ENCODE results near the gene HSPA1A. TPM values are rescaled to one million over a fixed set of nuclear protein-coding genes. Genes with fewer than 3 reads are reported as not detected.

Gene HSPA1A
- total RNA-seq, 1 experiment from 2014 or later: 20.3 TPM

DNA sequence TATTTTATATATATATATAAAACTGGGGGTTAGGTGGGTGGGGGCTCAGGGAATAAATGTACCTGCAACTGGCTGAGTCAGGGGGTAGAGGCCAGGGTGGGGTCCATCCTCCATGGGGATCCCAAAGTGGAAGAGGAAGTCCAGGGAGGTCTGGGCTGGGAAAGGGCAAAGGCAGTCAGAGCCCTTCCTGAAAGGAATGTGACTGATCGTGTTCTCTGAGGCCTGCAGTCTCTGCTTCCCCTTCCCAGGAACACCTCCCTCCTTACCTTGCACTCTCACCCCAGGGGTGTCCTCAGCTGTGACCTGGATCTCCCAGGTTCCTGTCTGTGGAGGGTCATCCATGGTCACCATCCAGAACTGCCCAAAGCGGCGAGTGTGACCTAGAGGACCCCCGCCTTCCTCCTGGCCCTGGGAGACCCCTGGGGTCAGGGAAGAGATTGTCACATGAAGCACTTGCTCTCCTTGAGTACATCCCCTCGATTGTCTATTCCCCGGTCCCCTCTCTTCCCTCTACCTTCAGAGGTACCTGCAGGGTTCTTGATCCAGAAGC is 48.2 kb upstream of the HSPA1A start:
- ChIA-PET CTCF (no interaction called here), POLR2A (no interaction called here)
- no peak for DNase-seq (ENCODE audit: unreplicated experiment)
- TF ChIP-seq, protein P1, sequence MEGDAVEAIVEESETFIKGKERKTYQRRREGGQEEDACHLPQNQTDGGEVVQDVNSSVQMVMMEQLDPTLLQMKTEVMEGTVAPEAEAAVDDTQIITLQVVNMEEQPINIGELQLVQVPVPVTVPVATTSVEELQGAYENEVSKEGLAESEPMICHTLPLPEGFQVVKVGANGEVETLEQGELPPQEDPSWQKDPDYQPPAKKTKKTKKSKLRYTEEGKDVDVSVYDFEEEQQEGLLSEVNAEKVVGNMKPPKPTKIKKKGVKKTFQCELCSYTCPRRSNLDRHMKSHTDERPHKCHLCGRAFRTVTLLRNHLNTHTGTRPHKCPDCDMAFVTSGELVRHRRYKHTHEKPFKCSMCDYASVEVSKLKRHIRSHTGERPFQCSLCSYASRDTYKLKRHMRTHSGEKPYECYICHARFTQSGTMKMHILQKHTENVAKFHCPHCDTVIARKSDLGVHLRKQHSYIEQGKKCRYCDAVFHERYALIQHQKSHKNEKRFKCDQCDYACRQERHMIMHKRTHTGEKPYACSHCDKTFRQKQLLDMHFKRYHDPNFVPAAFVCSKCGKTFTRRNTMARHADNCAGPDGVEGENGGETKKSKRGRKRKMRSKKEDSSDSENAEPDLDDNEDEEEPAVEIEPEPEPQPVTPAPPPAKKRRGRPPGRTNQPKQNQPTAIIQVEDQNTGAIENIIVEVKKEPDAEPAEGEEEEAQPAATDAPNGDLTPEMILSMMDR (IDR thresholded peaks at IDR 0.05; ENCODE audit: unreplicated experiment): no peak
- no peaks in the 10 kb centered on the region for H3K27me3 Mint-ChIP-seq (ENCODE audit: insufficient read depth, unreplicated experiment)
- intact Hi-C loops (cut with micrococcal nuclease): no loop called here
- H3K27ac Mint-ChIP-seq (ENCODE audit: low read depth, unreplicated experiment): no peak overlapping the region
- BruUV-seq (replicated peaks): no TSS peak
- no peaks in the 10 kb centered on the region for H3K4me1 Mint-ChIP-seq (ENCODE audit: insufficient read depth, unreplicated experiment)
- H3K9me3 Mint-ChIP-seq (ENCODE audit: unreplicated experiment): no peaks in the 10 kb centered on the region
- H3K36me3 Mint-ChIP-seq (ENCODE audit: insufficient read depth, unreplicated experiment): no peaks in the 10 kb centered on the region
- H3K4me3 Mint-ChIP-seq (ENCODE audit: unreplicated experiment): no peak overlapping the region

DNA sequence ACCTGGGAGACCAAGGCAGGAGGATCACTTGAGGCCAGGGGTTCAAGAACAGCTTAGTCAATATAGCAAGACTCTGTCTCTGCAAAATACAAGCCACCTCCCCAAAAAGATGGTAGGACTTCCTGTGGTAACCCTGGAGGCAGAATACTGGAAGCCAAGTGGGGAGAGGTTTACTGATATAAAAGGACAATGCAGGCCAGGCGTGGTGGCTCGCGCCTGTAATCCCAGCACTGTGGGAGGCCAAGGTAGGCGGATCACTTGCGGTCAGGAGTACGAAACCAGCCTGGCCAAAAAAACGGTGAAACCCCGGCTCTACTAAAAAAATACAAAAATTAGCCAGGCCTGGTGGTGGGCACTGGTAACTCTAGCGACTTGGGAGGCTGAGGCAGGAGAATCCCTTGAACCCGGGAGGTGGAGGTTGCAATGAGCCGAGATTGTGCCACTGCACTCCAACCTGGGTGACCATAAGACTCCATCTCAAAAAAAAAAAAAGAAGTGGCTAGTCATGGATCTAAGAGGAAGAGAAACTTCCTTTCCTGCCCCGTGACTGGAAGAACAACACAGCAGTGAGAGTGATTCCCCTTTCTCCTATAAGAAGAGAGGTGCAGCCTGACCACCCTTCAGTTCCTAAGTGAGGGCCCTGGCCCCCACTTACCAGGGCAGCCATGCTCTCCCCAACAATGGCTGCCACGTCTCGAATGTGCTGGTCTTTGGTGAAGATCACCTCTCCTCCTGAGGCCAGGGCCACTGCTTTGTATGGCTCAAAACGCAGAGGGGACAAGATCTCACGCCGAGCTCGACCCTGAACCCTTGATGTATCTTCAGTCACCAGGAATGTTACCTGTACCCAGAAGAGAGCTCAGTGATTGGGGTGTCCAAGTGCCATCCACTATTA is 46.7 kb upstream of the HSPA1A start:
- H3K4me1 Mint-ChIP-seq (ENCODE audit: insufficient read depth, unreplicated experiment): peaks cover 5% of the 10 kb centered on the region
- no peaks in the 10 kb centered on the region for H3K27me3 Mint-ChIP-seq (ENCODE audit: insufficient read depth, unreplicated experiment)
- no peak overlapping the region for H3K4me3 Mint-ChIP-seq (ENCODE audit: unreplicated experiment)
- TF ChIP-seq, protein P1 (IDR thresholded peaks at IDR 0.05; ENCODE audit: unreplicated experiment): no peak
- no peaks in the 10 kb centered on the region for H3K9me3 Mint-ChIP-seq (ENCODE audit: unreplicated experiment)
- no peaks in the 10 kb centered on the region for H3K36me3 Mint-ChIP-seq (ENCODE audit: insufficient read depth, unreplicated experiment)
- POLR2A ChIA-PET: interaction anchor here (0.7 kb wide), 1 partner anchor 29 kb away, joined by 3 read pairs; the partner anchor contains the start of gene MSH5
- no peak for DNase-seq (ENCODE audit: unreplicated experiment)
- intact Hi-C loops (cut with micrococcal nuclease): loop anchor here (1.0 to 2.0 kb wide), 2 partner anchors 40 to 87 kb away; partner anchors contain the start of genes DDAH2 and LY6G5C
- H3K27ac Mint-ChIP-seq (ENCODE audit: low read depth, unreplicated experiment): no peak overlapping the region
- CTCF ChIA-PET: interaction anchor here (0.5 to 2.2 kb wide), 13 partner anchors 10 to 88 kb away, joined by 3 to 19 read pairs (median 5); partner anchors contain the start of gene LY6G5C
- no TSS peak for BruUV-seq (replicated peaks)

DNA sequence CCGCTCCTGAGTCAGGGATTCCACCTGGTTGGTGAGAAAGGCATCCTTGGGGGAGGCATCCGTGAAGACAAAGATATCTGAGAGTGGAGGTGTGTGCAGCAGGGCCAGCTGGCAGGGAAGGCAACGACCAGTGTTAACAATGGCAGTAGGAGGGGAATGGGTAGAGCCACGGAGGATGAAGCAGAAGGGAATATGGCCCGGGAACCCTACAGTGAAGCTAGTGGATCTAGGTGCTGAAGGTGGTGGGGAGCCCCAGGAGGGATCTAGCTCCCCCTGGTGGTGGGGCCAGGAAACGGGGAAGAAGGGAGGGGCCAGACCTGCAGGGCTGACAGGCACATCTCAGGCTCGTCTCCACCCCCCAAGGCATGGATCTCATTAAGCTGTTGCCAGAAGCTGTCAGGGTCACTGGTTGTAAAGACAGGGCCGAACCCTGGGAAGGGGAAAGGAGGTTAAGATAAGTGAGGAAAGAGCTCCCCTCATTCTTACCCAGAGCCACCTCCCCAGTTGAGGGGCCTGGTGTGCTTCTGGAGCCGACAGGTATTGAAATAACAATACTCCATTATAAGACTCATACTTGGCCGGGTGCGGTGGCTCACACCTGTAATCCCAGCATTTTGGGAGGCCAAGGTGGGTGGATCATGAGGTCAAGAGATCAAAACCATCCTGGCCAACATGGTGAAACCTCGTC is 45.5 kb upstream of the HSPA1A start:
- H3K4me1 Mint-ChIP-seq (ENCODE audit: insufficient read depth, unreplicated experiment): peaks cover 5% of the 10 kb centered on the region
- ChIA-PET CTCF (interaction anchor here (0.6 to 2.2 kb wide), 30 partner anchors 9 to 1554 kb away, joined by 3 to 19 read pairs (median 4); partner anchors contain the start of genes CLIC1, LY6G5C, MPIG6B and SKIC2), POLR2A (interaction anchor here (0.6 to 1.2 kb wide), 5 partner anchors 33 to 1091 kb away, joined by 3 read pairs; partner anchors contain the start of genes C6orf47 and CLIC1)
- H3K36me3 Mint-ChIP-seq (ENCODE audit: insufficient read depth, unreplicated experiment): no peaks in the 10 kb centered on the region
- BruUV-seq (replicated peaks): no TSS peak
- H3K9me3 Mint-ChIP-seq (ENCODE audit: unreplicated experiment): no peaks in the 10 kb centered on the region
- intact Hi-C loops (cut with micrococcal nuclease): loop anchor here (1.0 to 10.0 kb wide), 3 partner anchors 41 to 225 kb away; partner anchors contain the start of genes ATP6V1G2, DDAH2, DDX39B and LY6G5C
- no peak overlapping the region for H3K4me3 Mint-ChIP-seq (ENCODE audit: unreplicated experiment)
- H3K27me3 Mint-ChIP-seq (ENCODE audit: insufficient read depth, unreplicated experiment): no peaks in the 10 kb centered on the region
- DNase-seq (ENCODE audit: unreplicated experiment): peak; percentile 74
- TF ChIP-seq, protein P1 (IDR thresholded peaks at IDR 0.05; ENCODE audit: unreplicated experiment): peak; percentile 65
- H3K27ac Mint-ChIP-seq (ENCODE audit: low read depth, unreplicated experiment): no peak overlapping the region

Measured in MCF 10A (cell line).